ENCODE results near the gene THSD4.

The THSD4 gene

GRCh38 chr15:71485094-71485693 lies 369.9 kb downstream of the THSD4 start:
- TF ChIP-seq CTCF (IDR thresholded peaks at IDR 0.05; ENCODE audit: low read depth, low read length) = peak; percentile 60
- H3K4me3 ChIP-seq (ENCODE audit: low read depth, low read length) = no peak overlapping the region
- DNase-seq (ENCODE audit: low read depth, low spot score) = peak; percentile 15
- in situ Hi-C loops (cut with HindIII; ENCODE audit: low sequenced_read_pairs) = no loop called here

GRCh38 chr15:71489570-71489969 lies 374.3 kb downstream of the THSD4 start:
- no peak for DNase-seq (ENCODE audit: low read depth, low spot score)
- H3K4me3 ChIP-seq (ENCODE audit: low read depth, low read length) = no peak overlapping the region
- in situ Hi-C loops (cut with HindIII; ENCODE audit: low sequenced_read_pairs) = no loop called here
- TF ChIP-seq CTCF (IDR thresholded peaks at IDR 0.05; ENCODE audit: low read depth, low read length) = no peak

- in situ Hi-C loops (cut with HindIII; ENCODE audit: low sequenced_read_pairs) = no loop called here
- DNase-seq (ENCODE audit: low read depth, low spot score) = no peak
- no peak overlapping the region for H3K4me3 ChIP-seq (ENCODE audit: low read depth, low read length)
- TF ChIP-seq CTCF (IDR thresholded peaks at IDR 0.05; ENCODE audit: low read depth, low read length) = no peak
Observed at GRCh38 chr15:71493526-71493925, 378.3 kb downstream of the THSD4 start.

GRCh38 chr15:71494563-71495397 lies 379.5 kb downstream of the THSD4 start:
- H3K4me3 ChIP-seq (ENCODE audit: low read depth, low read length) = no peak overlapping the region
- TF ChIP-seq CTCF (IDR thresholded peaks at IDR 0.05; ENCODE audit: low read depth, low read length) = no peak
- in situ Hi-C loops (cut with HindIII; ENCODE audit: low sequenced_read_pairs) = no loop called here
- no peak for DNase-seq (ENCODE audit: low read depth, low spot score)

GRCh38 chr15:71495398-71495780 lies 380.1 kb downstream of the THSD4 start:
- no peak overlapping the region for H3K4me3 ChIP-seq (ENCODE audit: low read depth, low read length)
- in situ Hi-C loops (cut with HindIII; ENCODE audit: low sequenced_read_pairs) = no loop called here
- no peak for TF ChIP-seq CTCF (IDR thresholded peaks at IDR 0.05; ENCODE audit: low read depth, low read length)
- no peak for DNase-seq (ENCODE audit: low read depth, low spot score)

- H3K4me3 ChIP-seq (ENCODE audit: low read depth, low read length) = no peak overlapping the region
- no peak for TF ChIP-seq CTCF (IDR thresholded peaks at IDR 0.05; ENCODE audit: low read depth, low read length)
- DNase-seq (ENCODE audit: low read depth, low spot score) = peak; percentile 20
- in situ Hi-C loops (cut with HindIII; ENCODE audit: low sequenced_read_pairs) = no loop called here
Observed at GRCh38 chr15:71496336-71496955, 381.2 kb downstream of the THSD4 start.
